ENCODE data around the gene MICALL1.

MICALL1 gene

GRCh38 chr22:37907036-37907954 is 1.2 kb downstream of the MICALL1 start:
- no peak for DNase-seq

- DNase-seq, result no peak
Measured at GRCh38 chr22:37909766-37910165, 3.7 kb downstream of the MICALL1 start.

- DNase-seq, result no peak
Measured at GRCh38 chr22:37910890-37911672, 5.0 kb downstream of the MICALL1 start.

- DNase-seq, result no peak
Measured at GRCh38 chr22:37911697-37912096, 5.6 kb downstream of the MICALL1 start.

- DNase-seq, result no peak
Measured at GRCh38 chr22:37912171-37912570, 6.1 kb downstream of the MICALL1 start.

GRCh38 chr22:37913233-37913721 is 7.2 kb downstream of the MICALL1 start:
- no peak for DNase-seq

- DNase-seq, result no peak
Measured at GRCh38 chr22:37916311-37916710, 10.2 kb downstream of the MICALL1 start.

GRCh38 chr22:37917874-37918548 is 11.9 kb downstream of the MICALL1 start:
- DNase-seq, result no peak

GRCh38 chr22:37918580-37919270 is 12.6 kb downstream of the MICALL1 start:
- no peak for DNase-seq

- no peak for DNase-seq
Measured at GRCh38 chr22:37920126-37920525, 14.0 kb downstream of the MICALL1 start.

- no peak for DNase-seq
Measured at GRCh38 chr22:37922191-37922590, 16.1 kb downstream of the MICALL1 start.

- no peak for DNase-seq
Measured at GRCh38 chr22:37923927-37924326, 17.8 kb downstream of the MICALL1 start.

GRCh38 chr22:37924386-37925065 is 18.4 kb downstream of the MICALL1 start:
- no peak for DNase-seq

- DNase-seq, result no peak
Measured at GRCh38 chr22:37925330-37925729, 19.2 kb downstream of the MICALL1 start.

- no peak for DNase-seq
Measured at GRCh38 chr22:37925767-37926166, 19.7 kb downstream of the MICALL1 start.

GRCh38 chr22:37926358-37926757 is 20.3 kb downstream of the MICALL1 start:
- no peak for DNase-seq

GRCh38 chr22:37926771-37927636 is 20.9 kb downstream of the MICALL1 start:
- DNase-seq, result no peak

- DNase-seq, result no peak
Measured at GRCh38 chr22:37927637-37927936, 21.5 kb downstream of the MICALL1 start.

- no peak for DNase-seq
Measured at GRCh38 chr22:37929390-37929789, 23.3 kb downstream of the MICALL1 start.

GRCh38 chr22:37930270-37930951 is 24.3 kb downstream of the MICALL1 start:
- DNase-seq, result peak; percentile 18
